ENCODE measurements around the gene C17orf78.

DNA sequence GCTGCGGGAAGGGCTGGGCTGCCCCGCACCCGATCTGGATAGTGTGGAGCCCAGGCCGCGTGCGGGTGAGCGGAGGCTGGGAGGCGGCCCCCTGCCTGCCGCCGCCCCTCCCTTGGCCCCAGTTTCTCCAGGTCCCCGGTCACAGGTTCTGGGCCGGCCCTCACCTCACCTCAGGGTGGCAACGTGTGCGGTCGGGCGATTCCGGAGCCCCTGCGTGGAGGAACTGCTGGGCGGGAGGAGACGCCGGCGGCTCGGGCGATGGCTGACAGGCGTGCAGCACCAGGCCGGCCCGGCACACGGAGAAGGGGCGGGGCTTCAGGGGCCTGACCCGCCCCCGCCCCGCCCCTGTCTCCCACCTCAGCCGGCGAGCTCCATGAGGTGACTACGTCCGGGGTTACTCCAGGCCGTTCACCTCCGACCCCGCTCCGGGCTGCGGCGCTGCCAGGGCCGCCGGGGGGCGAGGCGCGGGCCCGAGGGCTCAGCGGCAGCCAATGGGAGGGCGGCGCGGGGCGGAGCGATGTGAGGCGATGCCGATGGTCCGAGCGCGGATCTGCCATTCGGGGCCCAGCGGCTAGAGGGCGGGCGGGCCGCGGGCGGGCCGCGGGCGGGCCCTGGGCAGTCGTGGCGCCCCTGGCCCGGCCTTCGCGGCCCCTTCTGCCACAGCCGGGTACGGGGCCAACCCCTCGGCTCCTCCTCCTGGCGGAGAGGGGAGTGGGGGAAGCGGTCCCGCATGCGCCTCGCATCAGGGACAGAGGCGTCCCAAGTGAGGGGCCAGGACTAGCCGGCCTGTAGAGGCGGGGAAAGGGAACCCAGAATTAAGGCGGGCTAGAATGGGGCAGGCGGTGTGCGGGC is 16.7 kb upstream of the C17orf78 start:
- TF ChIP-seq ZNF124 (CRISPR knock-in tag; IDR thresholded peaks at IDR 0.05) (no peak), MAFK (conservative IDR thresholded peaks at IDR 0.05 in 1 of 2, IDR thresholded peaks at IDR 0.05 in 1 of 2; ENCODE audit: low read length in 2 of 2) (no peak), MAFG (CRISPR knock-in tag; IDR thresholded peaks at IDR 0.05) (no peak), PHF20 (CRISPR knock-in tag; IDR thresholded peaks at IDR 0.05) (no peak), POLR2A (IDR thresholded peaks at IDR 0.05; ENCODE audit: insufficient read depth in 1 of 2, low read depth in 2 of 2, low read length in 2 of 2) (peak; percentile 56 to 81), CTCF (CRISPR knock-in tag; IDR thresholded peaks at IDR 0.05) (no peak; the same call in 1 of the 2 replicates), NFE2L1 (CRISPR knock-in tag; IDR thresholded peaks at IDR 0.05; ENCODE audit: borderline replicate concordance) (no peak; the same call in 1 of the 2 replicates), ZNF468 (CRISPR knock-in tag; IDR thresholded peaks at IDR 0.05) (no peak)
